GM19193 (cell line): ENCODE results near the gene CDR2.

ENCODE experiments used
- POLR2A ChIP-seq: IDR thresholded peaks from 4 replicates; pipeline ENCODE4 v1.6.1; 2011; ENCODE audit not compliant: insufficient read depth, insufficient read length; ENCODE audit errors: extremely low read depth

The CDR2 gene

DNA sequence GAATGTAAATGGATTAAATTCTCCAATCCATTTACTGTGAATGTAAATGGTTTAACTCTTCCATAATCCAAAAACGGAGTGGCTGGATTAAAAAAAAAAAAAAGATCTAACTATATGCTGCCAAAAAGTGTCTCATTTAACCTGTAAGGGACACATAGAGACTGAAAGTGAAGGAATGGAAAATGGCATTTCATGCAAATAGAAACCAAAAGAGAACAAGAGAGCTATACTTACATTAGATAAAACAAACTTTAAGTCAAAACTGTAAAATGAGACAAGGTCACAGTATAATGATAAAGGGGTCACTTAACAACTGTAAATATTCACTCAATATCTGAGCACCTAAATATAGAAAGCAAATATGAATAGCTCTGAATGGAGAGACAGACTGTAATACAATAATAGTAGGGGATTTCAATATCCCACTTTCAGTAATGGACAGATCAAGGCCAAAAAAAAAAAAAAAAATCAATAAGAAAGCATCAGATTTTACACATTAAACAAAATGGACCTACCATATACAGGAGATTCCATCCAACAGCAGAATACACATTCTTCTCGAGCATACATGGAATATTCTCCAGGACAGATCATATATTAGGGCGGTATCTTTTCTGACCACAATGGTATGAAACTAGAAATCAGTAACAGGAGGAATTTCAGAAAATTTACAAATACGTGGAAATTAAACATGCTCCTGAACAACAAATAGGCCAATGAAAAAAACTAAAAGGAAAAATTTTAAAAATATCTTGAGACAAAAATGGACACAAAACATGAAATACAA is 36.4 kb downstream of the CDR2 start:
- no peak for TF ChIP-seq POLR2A

DNA sequence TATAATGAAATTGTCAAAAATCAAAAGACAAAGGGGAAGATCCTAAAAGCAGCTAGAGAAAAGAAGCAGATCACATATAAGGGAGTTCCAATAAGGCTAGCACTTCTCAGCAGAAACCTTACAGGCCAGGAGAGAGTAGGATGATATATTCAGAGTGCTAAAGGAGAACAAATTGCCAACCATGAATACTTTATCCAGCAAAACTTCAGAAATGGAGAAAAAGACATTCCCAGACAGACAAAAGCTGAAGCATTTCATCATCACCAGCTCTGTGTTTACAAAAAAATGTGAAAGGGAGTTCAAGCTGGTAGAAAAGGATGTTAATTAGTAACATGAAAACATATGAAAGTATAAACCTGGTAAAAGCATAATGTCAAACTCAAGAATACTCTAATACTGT is 37.4 kb downstream of the CDR2 start:
- TF ChIP-seq POLR2A = no peak

DNA sequence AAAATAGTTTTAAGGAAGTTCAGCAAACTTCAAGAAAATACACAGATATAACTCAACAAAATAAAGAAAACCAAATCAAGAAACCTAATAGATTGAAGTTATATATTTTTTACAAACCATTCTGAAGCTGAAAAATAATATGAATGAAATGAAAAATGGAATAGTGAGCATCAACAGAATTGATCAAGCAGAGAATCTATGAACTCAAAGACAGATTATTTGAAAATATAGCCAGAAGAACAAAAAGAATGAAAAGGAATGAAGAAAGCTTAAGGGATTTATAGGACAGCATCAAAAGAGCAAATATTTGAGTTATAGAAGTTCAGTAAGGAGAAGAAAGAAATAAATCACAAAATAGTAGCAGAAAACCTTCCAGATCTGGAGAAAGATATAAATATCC is 37.8 kb downstream of the CDR2 start:
- TF ChIP-seq POLR2A = no peak

DNA sequence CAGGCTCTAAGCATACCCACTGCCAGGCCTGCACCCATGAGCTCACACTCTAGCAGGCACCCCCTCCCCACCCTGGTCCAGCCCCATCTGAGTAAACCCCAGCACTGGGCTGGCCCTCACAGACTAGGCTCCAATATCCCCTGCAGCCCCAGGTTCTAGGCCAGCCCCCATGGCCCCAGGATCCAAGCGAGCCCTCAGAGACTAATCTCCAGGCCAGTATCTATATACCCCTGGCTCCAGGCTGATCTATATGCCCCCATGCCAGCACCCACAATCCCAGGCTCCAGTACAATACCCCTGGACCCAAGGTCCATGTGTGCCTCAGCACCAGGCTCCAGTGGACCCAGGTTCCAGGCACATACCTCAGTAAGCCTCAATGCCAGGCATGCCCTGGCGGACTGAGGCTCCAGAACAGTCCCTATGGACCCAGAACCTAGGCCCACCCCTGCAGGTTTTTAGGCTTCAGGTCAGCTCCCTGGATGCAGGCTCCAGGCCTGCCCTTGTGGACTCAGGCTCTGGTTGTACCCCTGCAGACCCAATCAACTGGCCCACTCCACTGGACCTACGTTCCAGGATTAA is 38.7 kb downstream of the CDR2 start:
- TF ChIP-seq POLR2A = no peak

DNA sequence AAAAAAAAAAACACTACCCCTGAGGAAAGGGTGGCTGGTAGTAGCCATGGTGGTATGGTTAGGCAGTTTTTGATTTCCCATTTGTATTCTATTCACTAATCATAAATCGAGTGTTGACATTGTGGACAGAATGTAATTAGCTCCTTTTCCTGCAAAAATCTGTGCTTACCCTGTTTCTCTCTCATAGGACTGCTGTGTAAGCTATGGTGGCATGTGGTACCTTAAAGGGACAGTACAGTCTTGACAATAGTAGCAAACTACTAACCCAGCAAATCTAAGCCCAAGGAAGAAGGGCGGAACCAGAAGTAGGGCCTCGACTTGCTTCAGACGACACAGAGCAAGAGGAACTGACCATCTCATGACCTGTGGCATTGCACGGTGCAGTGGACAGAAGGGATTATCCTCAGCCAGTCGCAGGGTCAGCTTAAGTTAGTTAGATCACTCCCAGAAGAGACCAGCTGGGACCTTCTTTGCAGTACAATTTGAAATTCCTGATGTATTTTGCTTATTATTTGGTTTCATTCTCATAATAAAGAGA is 40.9 kb downstream of the CDR2 start:
- no peak for TF ChIP-seq POLR2A

DNA sequence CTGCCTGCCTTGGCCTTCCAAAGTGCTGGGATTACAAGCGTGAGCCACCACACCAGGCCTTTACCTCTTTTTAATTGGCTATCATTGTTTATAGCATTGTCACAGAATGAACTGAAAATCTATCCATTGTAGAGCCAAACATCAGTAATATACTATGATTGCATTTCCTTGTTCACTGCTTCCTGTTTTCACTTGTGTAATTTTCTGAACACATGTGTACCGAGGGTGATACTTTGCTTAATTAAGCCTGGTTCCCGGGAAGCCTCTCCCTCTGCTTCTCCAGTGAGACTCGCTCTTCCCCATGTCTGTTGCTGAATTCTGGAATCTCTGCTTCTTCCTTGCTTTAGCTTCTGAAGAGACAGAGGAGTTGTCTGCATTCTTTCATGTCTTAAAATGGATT is 44.1 kb downstream of the CDR2 start:
- no peak for TF ChIP-seq POLR2A

DNA sequence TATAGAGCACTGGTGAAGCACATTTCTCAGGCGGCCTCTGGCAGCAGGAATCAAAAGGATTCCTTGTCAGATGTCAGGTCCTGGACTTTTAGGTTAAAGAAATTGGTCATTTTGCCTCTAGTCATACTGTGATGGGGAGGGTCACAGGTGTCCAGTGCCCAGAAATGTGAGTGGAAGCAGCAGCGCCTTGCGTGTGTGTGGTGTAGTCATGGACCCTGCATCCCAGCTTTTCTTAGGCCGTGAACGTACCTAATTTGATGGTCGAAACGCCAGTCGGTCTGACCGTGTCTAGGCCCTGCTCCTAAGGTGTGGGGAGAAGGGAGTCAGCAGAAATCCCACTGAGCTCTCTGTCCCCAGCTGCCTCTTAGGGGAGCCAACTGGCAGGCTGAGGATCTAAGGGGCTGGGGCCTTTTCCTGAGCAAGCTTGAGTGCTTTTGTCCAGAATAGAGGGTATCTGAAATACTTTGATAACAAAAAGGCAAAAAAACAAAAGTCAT is 45.2 kb downstream of the CDR2 start:
- TF ChIP-seq POLR2A = no peak

DNA sequence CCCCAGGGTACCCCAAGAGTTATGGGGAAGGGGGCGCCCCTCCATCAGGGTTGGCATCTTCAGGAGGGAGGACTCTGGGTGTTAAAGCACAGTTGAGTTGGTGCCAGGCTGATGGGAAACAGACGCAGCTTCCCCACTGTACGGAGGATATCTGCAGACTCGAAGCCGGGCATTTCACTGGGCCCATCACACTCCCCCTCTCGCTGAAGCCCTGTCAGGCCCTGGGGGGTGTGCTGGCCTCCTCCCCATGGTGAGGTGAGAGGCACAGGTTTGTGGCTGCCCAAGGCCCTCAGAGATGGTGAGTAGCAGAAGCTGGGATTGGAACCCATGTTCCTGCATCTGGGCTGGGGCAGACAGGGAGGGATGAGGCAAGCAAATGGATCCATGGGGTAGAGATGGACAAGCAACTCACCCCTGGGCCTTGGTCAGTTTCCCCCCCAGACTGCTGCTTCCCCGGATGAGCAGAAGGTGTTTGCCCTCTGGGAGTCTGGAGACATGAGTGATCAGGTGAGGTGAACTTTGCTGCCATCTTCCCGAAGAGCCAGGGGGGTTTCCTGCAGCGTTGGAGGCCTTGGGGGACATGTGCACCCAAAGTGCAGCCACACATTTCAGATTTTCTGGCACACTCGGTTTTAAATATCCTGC is 46.2 kb downstream of the CDR2 start:
- TF ChIP-seq POLR2A = no peak

DNA sequence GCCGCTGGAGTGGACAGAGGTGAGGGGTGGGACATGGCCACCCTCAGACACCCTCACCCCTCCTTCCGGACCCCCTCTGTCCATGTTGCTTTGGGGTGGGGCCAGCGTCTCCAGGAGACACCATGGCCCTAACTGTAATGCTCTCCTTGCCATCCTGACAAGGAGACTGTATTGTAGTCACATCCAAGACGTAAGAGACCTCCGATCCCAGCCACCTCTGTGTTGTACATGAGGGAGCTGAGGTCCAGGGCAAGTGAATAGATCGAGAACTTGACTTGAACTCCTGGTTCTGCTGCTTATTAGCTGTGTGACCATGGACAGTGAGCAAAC is 47.0 kb downstream of the CDR2 start:
- no peak for TF ChIP-seq POLR2A

DNA sequence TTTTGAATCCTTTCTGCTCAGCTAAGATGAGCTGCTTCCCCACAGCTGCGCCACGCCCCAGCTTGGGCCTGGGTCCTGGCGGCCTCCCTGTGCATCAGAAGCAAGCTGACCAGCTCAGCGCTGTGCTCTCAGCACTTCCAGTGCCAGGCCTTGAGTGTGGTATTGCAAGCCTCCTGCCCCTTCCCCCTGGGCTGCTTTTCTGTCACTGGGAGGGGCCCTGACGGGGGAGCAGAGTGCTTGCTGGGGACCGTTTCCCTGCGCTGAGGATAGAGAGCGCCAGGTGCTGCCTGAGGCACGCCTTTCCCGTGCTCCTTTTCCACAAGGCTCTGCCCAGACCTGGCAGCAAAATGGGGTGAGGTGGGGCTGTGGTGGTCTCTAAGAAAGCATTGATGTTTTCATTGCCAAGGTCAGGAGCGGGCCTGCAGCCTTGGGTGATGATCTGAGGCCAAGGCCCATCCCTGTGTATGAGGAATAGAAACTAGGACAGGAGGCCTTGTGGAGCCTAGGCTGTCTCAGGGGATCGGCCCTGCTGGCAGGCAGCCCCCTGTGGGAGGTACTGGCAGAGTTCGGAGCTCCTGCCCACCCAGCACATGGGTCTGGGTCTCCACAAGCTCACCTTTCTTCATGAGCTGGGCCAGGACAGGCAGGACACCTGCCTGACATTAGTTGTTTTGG is 47.5 kb downstream of the CDR2 start:
- no peak for TF ChIP-seq POLR2A

DNA sequence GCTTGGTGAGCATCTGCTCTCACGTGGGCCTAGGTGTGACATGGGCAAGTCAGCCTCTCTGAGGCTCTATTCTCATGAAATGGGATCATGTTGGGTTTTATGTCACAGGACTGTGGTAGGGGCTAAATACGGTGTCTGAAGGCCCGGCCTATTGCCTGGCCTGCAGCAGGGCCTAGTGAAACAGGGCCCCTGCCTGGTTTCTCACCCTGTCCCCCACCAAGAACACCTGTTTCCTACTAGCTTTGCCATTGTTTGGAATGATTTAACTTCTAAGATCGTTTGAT is 48.1 kb downstream of the CDR2 start:
- TF ChIP-seq POLR2A = no peak

DNA sequence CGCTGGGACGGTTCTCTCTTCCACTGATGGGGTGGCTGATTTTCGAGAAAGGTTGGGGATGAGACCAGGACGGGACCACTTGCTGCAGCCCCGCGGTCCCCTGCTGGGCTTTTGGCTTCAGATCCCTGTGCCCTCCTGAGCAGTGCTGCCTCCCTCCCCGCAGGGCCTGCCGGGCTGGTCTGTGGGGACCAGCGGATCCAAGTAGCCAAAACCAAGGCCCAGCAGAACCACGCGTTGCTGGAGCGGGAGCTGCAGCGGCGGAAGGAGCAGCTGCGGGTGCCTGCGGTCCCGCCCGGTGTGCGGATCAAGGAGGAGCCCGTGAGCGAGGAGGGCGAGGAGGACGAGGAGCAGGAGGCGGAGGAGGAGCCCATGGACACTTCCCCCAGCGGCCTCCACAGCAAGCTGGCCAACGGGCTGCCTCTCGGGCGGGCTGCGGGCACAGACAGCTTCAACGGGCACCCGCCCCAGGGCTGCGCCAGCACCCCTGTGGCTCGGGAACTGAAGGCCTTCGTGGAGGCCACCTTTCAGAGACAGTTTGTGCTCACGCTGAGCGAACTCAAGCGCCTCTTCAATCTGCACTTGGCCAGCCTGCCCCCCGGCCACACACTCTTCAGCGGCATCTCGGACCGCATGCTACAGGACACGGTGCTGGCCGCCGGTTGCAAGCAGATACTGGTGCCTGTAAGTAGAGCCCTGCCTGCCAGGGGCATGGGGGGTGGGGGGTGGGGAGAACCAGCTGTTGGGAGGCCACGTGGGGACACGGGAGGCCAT is 48.6 kb downstream of the CDR2 start:
- TF ChIP-seq POLR2A = no peak

DNA sequence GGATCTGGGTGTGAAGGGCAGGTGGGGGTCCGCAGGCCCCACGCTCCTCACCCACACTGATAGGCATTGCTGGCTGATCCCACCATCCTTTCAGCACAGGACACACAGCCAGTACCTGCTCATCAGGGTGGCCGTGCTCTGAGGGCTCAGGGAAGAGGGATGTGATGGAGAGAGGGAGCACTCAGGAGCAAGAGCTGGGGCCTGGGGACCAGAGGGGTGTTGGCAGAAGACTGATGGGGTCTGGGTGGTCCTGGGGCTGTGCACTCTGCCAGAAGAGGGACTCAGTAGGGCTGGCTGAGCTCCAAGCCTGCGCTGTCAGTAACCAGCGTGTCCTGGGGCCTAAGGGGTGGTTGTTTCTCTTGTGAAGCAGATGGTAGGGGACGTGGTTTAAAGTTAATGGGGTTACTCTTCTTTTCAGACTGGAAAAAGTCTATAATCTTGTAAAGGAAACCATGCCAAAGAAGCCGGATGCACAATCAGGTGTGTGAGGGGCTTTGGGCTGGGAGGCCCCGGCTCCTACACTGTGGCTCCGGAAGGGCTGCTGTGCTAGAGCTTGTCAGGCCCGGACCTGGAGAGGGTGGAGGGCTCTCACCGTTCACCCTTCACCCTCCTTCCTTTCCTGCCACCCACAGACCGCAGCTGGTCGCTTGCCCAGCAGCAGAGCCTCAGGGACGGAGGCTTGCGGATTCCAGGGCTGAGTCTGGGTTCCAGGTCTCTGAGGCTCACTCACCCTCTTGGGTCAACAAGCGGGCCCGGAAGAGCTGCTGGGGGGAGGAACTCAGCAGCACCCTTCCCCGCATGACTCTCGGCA is 49.4 kb downstream of the CDR2 start:
- no peak for TF ChIP-seq POLR2A
